Measurements from ENCODE around the gene PSMA5.
"Not testable (repeated sequence)": the region's sequence is repeated elsewhere in the genome, so short reads cannot be mapped to it uniquely, and the experiment has no call there.

PSMA5 gene

GRCh38 chr1:109432336-109432735, 6.1 kb upstream of the PSMA5 start:
- no peak for DNase-seq

- DNase-seq: no peak
Measured at GRCh38 chr1:109427171-109427467, 871 bp upstream of the PSMA5 start.

GRCh38 chr1:109425391-109426280, 612 bp downstream of the PSMA5 start:
- DNase-seq: no peak

- no peak for DNase-seq
Measured at GRCh38 chr1:109423498-109423897, 2.8 kb downstream of the PSMA5 start.

GRCh38 chr1:109412551-109412950, 13.7 kb downstream of the PSMA5 start:
- DNase-seq: no peak

GRCh38 chr1:109404838-109405237, 21.4 kb downstream of the PSMA5 start:
- no peak for DNase-seq

- DNase-seq: no peak
Measured at GRCh38 chr1:109402025-109402424, 24.2 kb downstream of the PSMA5 start.

GRCh38 chr1:109400035-109400655, 26.1 kb downstream of the PSMA5 start:
- no peak for DNase-seq

GRCh38 chr1:109399326-109399957, 26.8 kb downstream of the PSMA5 start:
- no peak for DNase-seq

GRCh38 chr1:109398343-109399225, 27.7 kb downstream of the PSMA5 start:
- no peak for DNase-seq

GRCh38 chr1:109397581-109398342, 28.5 kb downstream of the PSMA5 start, which contains the start of gene SORT1:
Gene SORT1 (minus strand): TSS chr1:109397918. CDS start chr1:109397892, 26 bp downstream.
- DNase-seq: no peak

- DNase-seq: no peak
Measured at GRCh38 chr1:109396871-109397580, 29.2 kb downstream of the PSMA5 start.

- DNase-seq: no peak
Measured at GRCh38 chr1:109396513-109396839, 29.8 kb downstream of the PSMA5 start.

GRCh38 chr1:109395602-109396512, 30.4 kb downstream of the PSMA5 start:
- DNase-seq: no peak

GRCh38 chr1:109395282-109395599, 31.0 kb downstream of the PSMA5 start:
- DNase-seq: not testable (repeated sequence)

- no peak for DNase-seq
Measured at GRCh38 chr1:109394591-109395281, 31.5 kb downstream of the PSMA5 start.

GRCh38 chr1:109393617-109394233, 32.5 kb downstream of the PSMA5 start:
- no peak for DNase-seq

- no peak for DNase-seq
Measured at GRCh38 chr1:109392788-109393616, 33.2 kb downstream of the PSMA5 start.

Data from GOT3 (cell line).